NT2/D1 (cell line): Measurements from ENCODE around the gene LRRC23.

Experiments
- YY1 ChIP-seq: IDR thresholded peaks from 2 replicates; pipeline ENCODE4 v1.6.1; 2011; ENCODE audit not compliant: insufficient read length, insufficient read depth
- ZNF274 ChIP-seq: IDR thresholded peaks from 2 replicates; pipeline ENCODE4 v1.6.1; 2011; ENCODE audit warnings: mild to moderate bottlenecking, low read depth, low read length

DNA sequence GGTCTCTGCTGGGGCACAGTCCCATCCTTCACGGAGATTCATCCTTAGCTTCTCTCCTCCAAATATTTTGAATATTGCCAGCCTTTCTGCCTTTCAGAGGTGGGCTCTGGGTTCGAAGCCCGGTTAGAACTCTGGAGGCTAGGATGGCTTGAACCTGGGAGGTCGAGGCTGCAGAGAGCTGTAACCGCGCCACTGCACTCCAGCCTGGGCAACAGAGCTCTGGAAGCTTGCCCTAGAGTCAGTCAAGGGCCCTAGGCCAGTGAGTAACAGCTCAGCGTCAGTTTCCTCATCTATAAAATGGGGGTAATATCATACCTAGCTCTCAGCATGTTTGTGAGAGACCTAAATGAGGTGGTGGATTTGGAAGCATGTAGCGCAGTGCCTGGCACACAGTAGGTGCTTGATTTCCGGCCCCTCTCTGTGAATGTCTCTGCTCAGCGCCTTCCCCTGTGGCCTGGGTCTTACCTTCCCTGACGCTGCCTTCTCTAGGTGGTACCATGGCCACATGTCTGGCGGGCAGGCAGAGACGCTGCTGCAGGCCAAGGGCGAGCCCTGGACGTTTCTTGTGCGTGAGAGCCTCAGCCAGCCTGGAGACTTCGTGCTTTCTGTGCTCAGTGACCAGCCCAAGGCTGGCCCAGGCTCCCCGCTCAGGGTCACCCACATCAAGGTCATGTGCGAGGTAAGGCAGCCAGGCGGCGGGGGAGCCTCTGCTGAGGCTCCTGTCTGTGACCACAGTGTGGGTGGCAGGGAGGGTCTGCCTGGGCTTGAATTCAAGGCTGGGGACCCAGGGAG is 49.9 kb downstream of the LRRC23 start:
- no peak for TF ChIP-seq ZNF274
- no peak for TF ChIP-seq YY1
